ENCODE measurements around the gene BCL2L13.

DNA sequence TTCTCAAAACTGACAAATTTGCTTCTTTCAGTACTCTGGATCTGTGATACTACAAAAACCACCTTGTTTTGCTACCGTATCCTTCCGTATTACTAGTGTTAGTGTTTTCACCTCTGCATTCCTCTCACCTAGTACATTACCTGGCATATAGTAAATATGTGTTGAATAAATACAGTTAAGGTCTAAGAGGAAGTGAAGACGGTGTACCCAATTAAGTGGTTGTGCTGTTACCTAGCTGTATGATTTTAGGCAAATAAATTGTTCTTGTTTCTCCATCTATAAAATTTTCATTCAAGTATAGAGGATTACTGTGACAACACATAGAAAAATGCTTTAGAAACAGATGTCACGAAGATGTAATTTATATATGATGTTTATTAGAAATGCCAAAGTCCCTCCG, 8.9 kb downstream of the BCL2L13 start:
- TF ChIP-seq, protein P1, sequence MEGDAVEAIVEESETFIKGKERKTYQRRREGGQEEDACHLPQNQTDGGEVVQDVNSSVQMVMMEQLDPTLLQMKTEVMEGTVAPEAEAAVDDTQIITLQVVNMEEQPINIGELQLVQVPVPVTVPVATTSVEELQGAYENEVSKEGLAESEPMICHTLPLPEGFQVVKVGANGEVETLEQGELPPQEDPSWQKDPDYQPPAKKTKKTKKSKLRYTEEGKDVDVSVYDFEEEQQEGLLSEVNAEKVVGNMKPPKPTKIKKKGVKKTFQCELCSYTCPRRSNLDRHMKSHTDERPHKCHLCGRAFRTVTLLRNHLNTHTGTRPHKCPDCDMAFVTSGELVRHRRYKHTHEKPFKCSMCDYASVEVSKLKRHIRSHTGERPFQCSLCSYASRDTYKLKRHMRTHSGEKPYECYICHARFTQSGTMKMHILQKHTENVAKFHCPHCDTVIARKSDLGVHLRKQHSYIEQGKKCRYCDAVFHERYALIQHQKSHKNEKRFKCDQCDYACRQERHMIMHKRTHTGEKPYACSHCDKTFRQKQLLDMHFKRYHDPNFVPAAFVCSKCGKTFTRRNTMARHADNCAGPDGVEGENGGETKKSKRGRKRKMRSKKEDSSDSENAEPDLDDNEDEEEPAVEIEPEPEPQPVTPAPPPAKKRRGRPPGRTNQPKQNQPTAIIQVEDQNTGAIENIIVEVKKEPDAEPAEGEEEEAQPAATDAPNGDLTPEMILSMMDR (IDR thresholded peaks at IDR 0.05; ENCODE audit: insufficient read depth, low read depth, low read length) = no peak
- no peak for TF ChIP-seq EZH2 (IDR thresholded peaks at IDR 0.05; ENCODE audit: insufficient read depth, low read length)
